GM19351 (cell line): ENCODE results near the gene ZNF444.

Experiments
- ATAC-seq: cut with Tn5 transposase; IDR thresholded peaks from one replicate; pipeline ENCODE4 v1.9.1; 2021; ENCODE audit warnings: mild to moderate bottlenecking, moderate library complexity; ENCODE audit not compliant: unreplicated experiment

Gene ZNF444

GRCh38 chr19:56106993-56107392 is 34.1 kb upstream of the ZNF444 start:
- no peak for ATAC-seq

GRCh38 chr19:56107626-56108351 is 33.3 kb upstream of the ZNF444 start:
- no peak for ATAC-seq

- no peak for ATAC-seq
Measured at GRCh38 chr19:56108447-56109195, 32.5 kb upstream of the ZNF444 start.

GRCh38 chr19:56109226-56109625 is 31.9 kb upstream of the ZNF444 start:
- ATAC-seq: no peak

GRCh38 chr19:56110515-56111448 is 30.3 kb upstream of the ZNF444 start:
- no peak for ATAC-seq

DNA sequence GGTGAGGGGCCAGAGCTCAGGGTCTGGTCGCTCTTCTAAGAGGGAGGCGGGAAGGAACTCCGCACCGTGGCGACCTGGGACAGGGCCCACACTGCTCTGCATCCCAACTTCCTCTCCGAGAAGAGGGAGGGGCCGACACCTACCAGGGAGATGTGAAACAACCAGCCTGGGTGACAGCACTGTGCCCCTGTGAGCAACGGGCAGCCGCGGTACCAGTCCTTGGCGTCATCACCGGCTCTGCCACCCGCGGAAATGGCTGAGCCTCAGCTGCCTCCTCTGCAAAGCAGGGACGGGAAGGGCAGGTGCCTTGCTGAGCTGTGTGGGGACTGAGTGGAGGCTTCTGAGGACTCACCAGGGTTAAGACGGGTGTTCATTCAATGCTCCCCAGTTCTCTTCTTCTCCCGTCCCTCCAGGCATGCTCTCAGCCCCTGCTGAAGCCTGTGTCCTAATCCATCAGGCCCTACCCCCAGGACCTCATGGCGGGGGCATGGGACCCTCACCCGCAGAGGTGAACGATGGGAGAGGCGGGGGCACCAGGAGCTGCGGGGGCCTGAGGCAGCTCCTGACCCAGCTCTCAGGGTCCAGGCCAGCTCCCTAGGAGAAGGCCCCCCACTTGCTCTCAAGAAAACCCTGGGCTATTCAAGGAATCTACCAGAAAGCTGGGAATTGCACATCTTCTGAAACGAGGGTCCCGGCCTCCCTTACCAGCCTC is 29.3 kb upstream of the ZNF444 start:
- ATAC-seq: peak; percentile 72

GRCh38 chr19:56112313-56112709 is 28.8 kb upstream of the ZNF444 start:
- ATAC-seq: no peak

GRCh38 chr19:56113074-56113632 is 27.9 kb upstream of the ZNF444 start:
- no peak for ATAC-seq

DNA sequence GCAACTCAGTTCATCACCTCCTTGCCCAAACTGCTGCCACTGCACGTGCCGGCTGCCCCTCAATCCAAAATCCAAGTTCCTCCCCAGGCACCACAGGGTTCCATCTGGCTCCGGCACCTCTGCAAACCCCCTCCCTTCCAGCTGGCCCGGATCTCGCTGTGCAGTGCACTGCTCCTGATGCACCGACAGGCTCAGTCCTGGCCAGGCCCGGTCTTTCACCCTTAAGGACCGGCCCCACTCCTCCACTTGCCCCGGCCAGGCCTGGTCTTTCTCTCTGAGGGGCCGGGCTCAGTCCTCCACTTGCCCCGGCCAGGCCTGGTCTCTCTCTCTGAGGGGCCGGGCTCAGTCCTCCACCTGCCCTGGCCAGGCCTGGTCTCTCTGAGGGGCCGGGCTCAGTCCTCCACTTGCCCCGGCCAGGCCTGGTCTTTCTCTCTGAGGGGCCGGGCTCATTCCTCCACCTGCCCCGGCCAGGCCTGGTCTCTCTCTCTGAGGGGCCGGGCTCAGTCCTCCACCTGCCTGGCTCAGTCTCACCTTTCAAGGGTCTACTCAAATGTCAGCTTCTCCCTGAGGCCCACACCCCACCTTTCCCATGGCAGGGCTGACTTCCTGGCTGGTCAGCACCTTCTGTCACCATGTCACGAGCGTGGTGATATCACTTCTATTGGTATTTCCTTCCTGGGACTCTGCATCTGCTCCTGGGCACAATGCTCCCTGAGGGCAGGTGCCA is 26.9 kb upstream of the ZNF444 start:
- ATAC-seq: no peak

GRCh38 chr19:56114778-56115110 is 26.3 kb upstream of the ZNF444 start:
- ATAC-seq: no peak

DNA sequence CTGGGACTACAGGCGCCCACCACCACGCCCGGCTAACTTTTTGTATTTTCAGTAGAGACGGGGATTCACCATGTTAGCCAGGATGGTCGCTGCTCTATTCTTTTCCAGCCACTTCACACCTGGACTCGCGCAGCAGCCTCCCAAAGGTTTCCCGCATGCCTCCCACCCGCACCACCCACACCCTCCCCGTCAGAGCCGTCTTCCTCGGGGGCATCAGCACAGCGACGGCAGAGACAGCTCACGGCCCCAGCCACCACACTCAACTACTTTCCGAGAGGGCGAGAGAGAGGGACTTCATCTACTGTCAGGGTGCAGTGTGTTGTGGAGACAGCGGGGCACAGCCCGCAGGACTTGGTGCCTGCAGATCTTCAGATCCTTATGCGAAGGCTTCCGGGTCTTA is 25.6 kb upstream of the ZNF444 start:
- no peak for ATAC-seq

- ATAC-seq: no peak
Measured at GRCh38 chr19:56116606-56117005, 24.5 kb upstream of the ZNF444 start.

DNA sequence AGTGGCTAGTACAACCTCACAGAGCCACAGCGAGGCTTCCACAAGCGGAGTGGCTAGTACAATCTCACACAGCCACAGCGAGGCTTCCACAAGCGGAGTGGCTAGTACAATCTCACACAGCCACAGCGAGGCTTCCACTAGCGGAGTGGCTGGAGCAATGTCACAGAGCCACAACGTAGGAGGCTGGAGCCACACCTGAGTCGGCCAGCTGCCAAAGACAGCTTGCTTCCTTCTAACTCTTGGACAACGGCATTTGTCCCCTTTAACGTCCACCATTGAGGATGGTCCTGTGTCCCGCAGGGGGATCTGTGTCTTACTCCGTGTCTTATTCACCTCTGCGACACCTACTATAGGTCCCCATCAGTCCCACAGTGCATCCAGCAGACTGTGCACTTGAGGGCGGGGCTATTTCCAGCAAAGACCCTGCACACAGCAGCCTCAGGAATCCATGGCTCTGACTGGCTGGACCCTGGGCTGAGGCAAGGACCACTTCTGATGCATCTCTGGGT is 23.7 kb upstream of the ZNF444 start:
- no peak for ATAC-seq

GRCh38 chr19:56117889-56118288 is 23.2 kb upstream of the ZNF444 start:
- no peak for ATAC-seq

DNA sequence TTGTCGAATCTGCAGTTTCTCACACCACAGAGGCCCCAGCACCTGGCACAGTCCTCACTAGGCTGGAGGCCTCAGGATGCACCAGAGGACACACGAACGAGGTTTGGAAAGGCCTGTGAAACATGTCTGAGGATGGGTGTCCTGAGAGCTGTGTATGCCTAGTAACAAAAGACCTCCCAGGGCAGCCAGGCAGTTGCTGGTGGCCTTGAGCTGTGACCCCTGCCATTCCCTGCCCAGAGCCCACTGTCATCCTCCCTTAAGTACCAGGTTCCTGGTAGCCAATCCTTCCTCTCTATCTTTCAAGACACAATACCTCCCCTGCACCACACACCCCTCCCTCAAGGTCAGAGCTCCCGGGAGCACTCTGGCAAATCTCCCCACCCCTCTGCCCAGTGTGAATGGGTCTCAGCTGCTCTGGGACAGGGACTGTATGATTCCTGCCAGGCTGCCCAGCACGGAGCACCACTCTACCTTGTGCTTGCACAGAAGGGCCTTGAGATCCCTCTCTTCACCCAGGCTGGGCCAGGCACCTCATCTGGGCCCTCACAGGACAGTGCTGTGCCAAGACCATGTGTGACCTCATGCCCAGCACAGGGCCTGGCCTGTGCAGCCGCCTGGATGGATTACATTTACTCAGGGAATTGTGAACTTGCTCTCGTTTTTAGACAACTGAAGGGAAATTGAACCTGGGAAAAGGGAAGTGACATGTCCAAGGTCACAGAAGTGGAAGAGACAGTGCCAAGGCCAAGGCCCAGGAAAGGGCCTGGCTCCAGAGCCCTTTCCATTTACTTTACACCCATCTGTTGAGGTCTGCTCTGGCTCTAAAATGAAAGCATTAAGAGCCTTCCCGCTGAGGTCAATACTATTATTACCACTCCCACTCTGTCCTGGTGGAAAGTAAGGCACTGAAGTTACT is 22.2 kb upstream of the ZNF444 start:
- ATAC-seq: no peak

- ATAC-seq: no peak
Measured at GRCh38 chr19:56119582-56119978, 21.5 kb upstream of the ZNF444 start.

GRCh38 chr19:56120002-56120370 is 21.1 kb upstream of the ZNF444 start:
- no peak for ATAC-seq

DNA sequence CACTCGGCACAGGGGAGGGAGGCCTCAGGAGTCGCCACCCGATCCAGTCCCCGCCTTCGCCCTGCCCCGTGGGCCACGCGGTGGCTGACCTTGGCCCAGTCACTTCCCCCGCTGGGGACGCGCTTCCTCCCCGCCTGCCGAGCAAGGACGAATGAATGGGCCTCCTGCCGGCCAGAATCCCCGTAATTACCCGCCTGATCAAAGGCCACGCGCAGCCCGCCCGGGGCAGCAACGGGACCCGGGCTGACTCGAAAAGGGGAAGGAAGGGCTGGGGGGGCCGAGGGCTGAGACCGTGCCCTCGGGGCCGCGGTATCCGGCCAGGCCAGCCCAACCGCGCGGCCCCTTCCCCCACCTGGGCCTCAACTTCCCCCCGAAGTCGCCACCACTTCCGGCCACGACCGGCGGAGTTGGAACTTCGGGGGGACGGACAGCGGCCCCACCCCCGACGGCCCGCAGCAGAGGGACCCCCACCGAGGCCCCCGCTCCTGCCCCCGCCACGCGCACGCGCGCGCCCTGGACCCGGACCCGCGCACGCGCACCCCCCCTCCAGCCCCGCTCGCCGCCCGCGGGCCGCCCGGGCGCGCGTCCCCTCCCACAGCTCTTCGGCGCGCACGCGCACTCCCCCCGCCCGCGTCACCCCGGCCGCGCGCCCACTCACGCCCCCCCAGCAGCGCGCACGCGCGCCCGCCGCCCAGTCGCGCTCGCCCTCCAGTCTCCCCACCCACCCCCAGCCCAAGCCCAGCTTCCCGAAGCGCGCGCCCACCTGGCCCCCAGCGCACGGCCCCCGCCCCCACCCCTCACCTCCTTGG is 20.5 kb upstream of the ZNF444 start:
- peak; percentile 26 for ATAC-seq
